CD4-positive, alpha-beta T cell (primary cell): Measurements from ENCODE around the gene RAMAC. TPM values are rescaled to one million over a fixed set of nuclear protein-coding genes. Genes with fewer than 3 reads are reported as not detected.
"Not testable (repeated sequence)": the region's sequence is repeated elsewhere in the genome, so short reads cannot be mapped to it uniquely, and the experiment has no call there.

Experiments used
- ATAC-seq: fragments of 200-7000 bp; cut with Tn5 transposase; one replicate; pipeline ENCODE4 v1.10.0; 2022; ENCODE audit warnings: mild to moderate bottlenecking; ENCODE audit not compliant: poor library complexity
- CTCF ChIA-PET: fragments of 350-600 bp; sonication (Branson Sonifier 250); formaldehyde crosslinking; loops from one replicate; lab custom pipeline; 2021; ENCODE audit warnings: antibody characterized with exemption, inconsistent platforms; lab: Charles Lee
- POLR2A ChIA-PET: fragments of 350-600 bp; sonication (Branson Sonifier 250); formaldehyde crosslinking; loops from one replicate; lab custom pipeline; 2021; ENCODE audit warnings: antibody characterized with exemption, inconsistent platforms; lab: Charles Lee
- DNase-seq, 14 experiments: peaks; one replicate each; pipeline ENCODE4 v3.0.0-alpha.2; 2013 to 2020; ENCODE audit warnings: mixed read lengths in 2 of 14
- H3K27ac ChIP-seq, 2 donors: one replicate each; pipeline versions ENCODE4 v1.5.1 to v1.7.0; 2013; ENCODE audit warnings: low read length in 2 of 2, low read depth in 1 of 2, mild to moderate bottlenecking in 1 of 2
- H3K27me3 ChIP-seq, 2 experiments: 1 replicate in 1 of 2; 2 replicates in 1 of 2; pipeline versions ENCODE4 v1.6.1 to v1.7.0; 2013; ENCODE audit warnings: low read length in 2 of 2, control low read depth in 1 of 2, mild to moderate bottlenecking in 1 of 2, moderate library complexity in 1 of 2; ENCODE audit not compliant: insufficient read depth in 2 of 2, control insufficient read depth in 1 of 2
- H3K36me3 ChIP-seq: one replicate; pipeline ENCODE4 v1.6.1; 2013; ENCODE audit warnings: low read length, control low read depth; ENCODE audit not compliant: insufficient read depth
- H3K4me1 ChIP-seq: one replicate; pipeline ENCODE4 v1.6.1; 2013; ENCODE audit warnings: low read length, control low read depth; ENCODE audit not compliant: insufficient read depth
- H3K4me3 ChIP-seq: one replicate; pipeline ENCODE4 v1.5.1; 2013; ENCODE audit warnings: mild to moderate bottlenecking, low read length, moderate library complexity
- H3K9me3 ChIP-seq, 2 experiments: 1 replicate in 1 of 2; 2 replicates in 1 of 2; pipeline versions ENCODE4 v1.6.1 to v1.7.0; 2013; ENCODE audit warnings: low read length in 2 of 2, mild to moderate bottlenecking in 2 of 2, control low read depth in 1 of 2, moderate library complexity in 1 of 2; ENCODE audit not compliant: control insufficient read depth in 1 of 2, insufficient read depth in 1 of 2
- H3K27ac Mint-ChIP-seq: one replicate; pipeline ENCODE4 v1.8.0; 2020; ENCODE audit warnings: mixed read lengths
- H3K27me3 Mint-ChIP-seq: one replicate; pipeline ENCODE4 v1.8.0; 2021; ENCODE audit warnings: mixed read lengths
- H3K36me3 Mint-ChIP-seq: one replicate; pipeline ENCODE4 v1.8.0; 2021; ENCODE audit warnings: low read depth, mixed read lengths
- H3K4me1 Mint-ChIP-seq: one replicate; pipeline ENCODE4 v1.8.0; 2021; ENCODE audit warnings: low read depth, mixed read lengths
- H3K4me3 Mint-ChIP-seq: one replicate; pipeline ENCODE4 v1.8.0; 2020; ENCODE audit warnings: mild to moderate bottlenecking, mixed read lengths
- H3K9me3 Mint-ChIP-seq: one replicate; pipeline ENCODE4 v1.8.0; 2020; ENCODE audit warnings: mixed read lengths
- intact Hi-C, 2 experiments: fragments of 100-400 bp; cut with DNase I in 1 of 2; cut with micrococcal nuclease in 1 of 2; formaldehyde crosslinking; loops; one replicate each; pipeline versions ENCODE4 v1.15.1 to v1.9.0; 2023 to 2025; cut with DNase I, micrococcal nuclease
- total RNA-seq, 174 experiments: library from RNA in 2 of 174; stranded (reverse) in 2 of 174; gene quantifications; one replicate each; pipeline ENCODE4 v1.2.3 and lab custom pipeline; 2021 to 2026
- TF ChIP-seq, protein P1 (sequence below): fragments of 200-600 bp; IDR thresholded peaks from one replicate; pipeline ENCODE4 v1.8.0; 2022; ENCODE audit warnings: antibody characterized with exemption, mild to moderate bottlenecking

RAMAC gene
- total RNA-seq, 2 experiments from 2014 or later, result 25.5 to 26.5 TPM

DNA sequence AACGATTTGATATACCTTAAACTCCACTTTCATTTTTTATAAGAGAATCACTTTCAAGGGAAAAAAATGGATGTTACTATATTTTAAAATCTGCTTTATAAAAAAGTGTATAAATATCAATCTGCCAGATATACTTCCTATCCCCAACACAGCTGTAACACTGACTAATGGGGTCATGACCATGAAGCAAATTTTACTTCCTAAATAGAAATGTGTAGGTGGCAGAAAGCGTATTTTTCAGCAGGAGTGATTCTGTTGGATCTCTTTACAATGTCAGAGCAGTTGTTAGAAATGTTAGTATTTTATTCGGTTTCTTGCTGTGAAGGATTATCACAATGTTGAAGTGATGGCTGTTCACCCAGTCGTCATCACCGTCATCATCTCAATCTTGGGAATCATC is 30.9 kb downstream of the RAMAC start:
- CTCF ChIA-PET, result no interaction called here

DNA sequence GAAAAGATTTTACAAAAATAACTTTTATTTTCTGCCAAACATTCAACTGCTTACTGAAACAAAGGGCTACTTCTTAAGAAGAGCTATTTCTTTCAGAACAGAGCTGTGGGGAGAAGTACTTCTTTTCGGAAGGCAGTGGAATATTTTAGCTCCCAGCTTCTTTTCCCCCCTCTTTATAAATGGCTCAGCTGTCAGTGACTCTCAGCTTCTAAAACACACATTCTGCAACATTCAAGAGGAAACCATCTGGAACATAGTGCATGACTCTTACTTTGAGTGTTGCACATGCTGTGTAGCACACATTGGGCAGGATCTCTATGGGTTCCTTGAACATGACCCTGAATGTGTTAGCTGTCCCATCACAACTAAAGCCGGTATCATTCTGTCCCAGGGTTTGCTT is 32.4 kb downstream of the RAMAC start:
- Mint-ChIP-seq H3K4me3 (no peak overlapping the region), H3K36me3 (peaks cover 33% of the 10 kb centered on the region), H3K4me1 (peaks cover 24% of the 10 kb centered on the region), H3K27me3 (no peaks in the 10 kb centered on the region), H3K9me3 (no peaks in the 10 kb centered on the region), H3K27ac (no peak overlapping the region)
- intact Hi-C loops, result loop anchor here in 1 of 2 experiments (10.0 kb wide), 2 partner anchors 46 to 186 kb away; partner anchors contain the start of genes BTBD1 and HDGFL3
- Histone ChIP-seq H3K4me3 (no peak overlapping the region), H3K27ac (no peak overlapping the region), H3K36me3 (peaks cover 39% of the 10 kb centered on the region), H3K4me1 (no peaks in the 10 kb centered on the region), H3K9me3 (no peaks in the 10 kb centered on the region), H3K27me3 (no peaks in the 10 kb centered on the region)
- TF ChIP-seq, protein P1, sequence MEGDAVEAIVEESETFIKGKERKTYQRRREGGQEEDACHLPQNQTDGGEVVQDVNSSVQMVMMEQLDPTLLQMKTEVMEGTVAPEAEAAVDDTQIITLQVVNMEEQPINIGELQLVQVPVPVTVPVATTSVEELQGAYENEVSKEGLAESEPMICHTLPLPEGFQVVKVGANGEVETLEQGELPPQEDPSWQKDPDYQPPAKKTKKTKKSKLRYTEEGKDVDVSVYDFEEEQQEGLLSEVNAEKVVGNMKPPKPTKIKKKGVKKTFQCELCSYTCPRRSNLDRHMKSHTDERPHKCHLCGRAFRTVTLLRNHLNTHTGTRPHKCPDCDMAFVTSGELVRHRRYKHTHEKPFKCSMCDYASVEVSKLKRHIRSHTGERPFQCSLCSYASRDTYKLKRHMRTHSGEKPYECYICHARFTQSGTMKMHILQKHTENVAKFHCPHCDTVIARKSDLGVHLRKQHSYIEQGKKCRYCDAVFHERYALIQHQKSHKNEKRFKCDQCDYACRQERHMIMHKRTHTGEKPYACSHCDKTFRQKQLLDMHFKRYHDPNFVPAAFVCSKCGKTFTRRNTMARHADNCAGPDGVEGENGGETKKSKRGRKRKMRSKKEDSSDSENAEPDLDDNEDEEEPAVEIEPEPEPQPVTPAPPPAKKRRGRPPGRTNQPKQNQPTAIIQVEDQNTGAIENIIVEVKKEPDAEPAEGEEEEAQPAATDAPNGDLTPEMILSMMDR, result no peak
- CTCF ChIA-PET, result no interaction called here
- DNase-seq (no peak), ATAC-seq (no peak)
- POLR2A ChIA-PET, result no interaction called here

More for the DNA sequence above, 30.9 kb downstream of the RAMAC start:
- no peak overlapping the region for H3K4me3 Mint-ChIP-seq
- H3K27me3 Mint-ChIP-seq, result no peaks in the 10 kb centered on the region
- Histone ChIP-seq H3K4me1 (peaks cover 9% of the 10 kb centered on the region), H3K27ac (no peak overlapping the region), H3K27me3 (no peaks in the 10 kb centered on the region), H3K36me3 (peaks cover 39% of the 10 kb centered on the region), H3K4me3 (no peak overlapping the region), H3K9me3 (no peaks in the 10 kb centered on the region)
- POLR2A ChIA-PET, result no interaction called here
- intact Hi-C loops, result loop anchor here (1.0 to 10.0 kb wide), 3 partner anchors 48 to 207 kb away; partner anchors contain the start of genes BTBD1 (in 1 of the 2) and HDGFL3 (in 1 of the 2)
- ATAC-seq, result no peak
- TF ChIP-seq, protein P1, result no peak
- peaks cover 37% of the 10 kb centered on the region for H3K4me1 Mint-ChIP-seq
- peaks cover 37% of the 10 kb centered on the region for H3K36me3 Mint-ChIP-seq
- DNase-seq, result no peak
- no peaks in the 10 kb centered on the region for H3K9me3 Mint-ChIP-seq
- peak overlapping the region; percentile 22 for H3K27ac Mint-ChIP-seq

DNA sequence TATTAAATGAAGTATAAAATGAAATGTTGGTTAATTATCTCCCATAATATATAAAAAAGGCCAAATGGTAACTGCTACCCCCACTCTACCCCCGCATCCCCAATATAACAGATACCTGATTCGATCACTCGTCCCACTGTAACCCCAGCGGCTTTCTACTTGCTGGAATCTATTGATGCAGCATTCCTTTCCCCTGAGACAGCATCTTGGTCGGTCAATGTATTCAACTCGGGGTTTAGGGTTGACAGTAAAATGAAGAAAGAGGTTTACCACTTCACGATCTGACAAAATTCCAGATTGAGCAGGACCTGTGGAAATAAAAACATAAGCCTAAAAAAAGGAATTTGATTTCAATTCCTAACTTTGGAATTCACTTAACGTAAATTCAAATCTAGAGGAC is 44.0 kb downstream of the RAMAC start:
- no peak for ATAC-seq
- Histone ChIP-seq H3K36me3 (peaks cover 63% of the 10 kb centered on the region), H3K4me1 (no peaks in the 10 kb centered on the region), H3K27ac (no peak overlapping the region), H3K4me3 (no peak overlapping the region), H3K27me3 (no peaks in the 10 kb centered on the region), H3K9me3 (peaks cover 0 to 3% of the 10 kb centered on the region in 2 experiments)
- CTCF ChIA-PET, result no interaction called here
- Mint-ChIP-seq H3K27ac (no peak overlapping the region), H3K36me3 (peaks cover 74% of the 10 kb centered on the region), H3K4me3 (no peak overlapping the region), H3K9me3 (no peaks in the 10 kb centered on the region), H3K27me3 (no peaks in the 10 kb centered on the region), H3K4me1 (peaks cover 23% of the 10 kb centered on the region)
- TF ChIP-seq, protein P1, result no peak
- no peak for DNase-seq
- POLR2A ChIA-PET, result no interaction called here
- intact Hi-C loops, result no loop called here

DNA sequence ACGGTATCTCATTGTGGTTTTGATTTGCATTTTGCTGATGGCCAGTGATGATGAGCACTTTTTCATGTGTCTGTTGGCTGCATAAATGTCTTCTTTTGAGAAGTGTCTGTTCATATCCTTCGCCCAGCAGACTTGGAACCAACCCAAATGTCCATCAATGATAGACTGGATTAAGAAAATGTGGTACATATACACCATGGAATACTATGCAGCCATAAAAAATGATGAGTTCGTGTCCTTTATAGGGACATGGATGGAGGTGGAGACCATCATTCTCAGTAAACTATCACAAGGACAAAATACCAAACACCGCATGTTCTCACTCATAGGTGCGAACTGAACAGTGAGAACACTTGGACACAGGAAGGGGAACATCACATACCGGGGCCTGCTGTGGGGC is 45.2 kb downstream of the RAMAC start:
- H3K27me3 ChIP-seq, H3K4me3 ChIP-seq, POLR2A ChIA-PET, H3K9me3 ChIP-seq, intact Hi-C loops, DNase-seq, ATAC-seq, H3K4me3 Mint-ChIP-seq, H3K27ac Mint-ChIP-seq, H3K9me3 Mint-ChIP-seq, CTCF ChIA-PET, H3K4me1 ChIP-seq, H3K27ac ChIP-seq, H3K27me3 Mint-ChIP-seq: not testable (repeated sequence)
- peaks cover 79% of the 10 kb centered on the region for H3K36me3 Mint-ChIP-seq
- H3K4me1 Mint-ChIP-seq, result peaks cover 24% of the 10 kb centered on the region
- H3K36me3 ChIP-seq, result peaks cover 61% of the 10 kb centered on the region
